Measurements from ENCODE around the gene ZNF653.
"Not testable (repeated sequence)": the region's sequence is repeated elsewhere in the genome, so short reads cannot be mapped to it uniquely, and the experiment has no call there.

The ZNF653 gene

DNA sequence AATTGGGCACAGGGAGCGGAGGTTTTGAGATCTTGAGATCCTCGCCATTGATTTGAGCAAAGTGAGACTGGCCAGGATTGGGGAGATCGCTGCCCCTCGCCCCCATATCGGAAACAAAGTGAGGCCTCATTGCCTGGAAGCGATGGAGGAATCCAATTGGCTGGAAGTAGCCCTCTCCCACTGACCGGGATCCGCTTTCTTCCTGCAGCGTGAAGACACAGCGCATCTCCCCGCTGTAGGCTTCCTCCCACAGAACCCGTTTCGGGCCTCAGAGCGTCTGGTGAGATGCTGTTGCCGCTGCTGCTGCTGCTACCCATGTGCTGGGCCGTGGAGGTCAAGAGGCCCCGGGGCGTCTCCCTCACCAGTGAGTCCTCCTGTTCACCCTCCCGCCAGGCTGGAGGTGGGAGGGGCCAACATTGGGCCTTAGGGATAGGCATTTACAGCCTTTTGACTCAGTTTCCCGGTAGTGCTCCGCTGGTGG lies 69.8 kb downstream of the ZNF653 start:
- in situ Hi-C loops (cut with HindIII; ENCODE audit: low sequenced_read_pairs) = no loop called here

DNA sequence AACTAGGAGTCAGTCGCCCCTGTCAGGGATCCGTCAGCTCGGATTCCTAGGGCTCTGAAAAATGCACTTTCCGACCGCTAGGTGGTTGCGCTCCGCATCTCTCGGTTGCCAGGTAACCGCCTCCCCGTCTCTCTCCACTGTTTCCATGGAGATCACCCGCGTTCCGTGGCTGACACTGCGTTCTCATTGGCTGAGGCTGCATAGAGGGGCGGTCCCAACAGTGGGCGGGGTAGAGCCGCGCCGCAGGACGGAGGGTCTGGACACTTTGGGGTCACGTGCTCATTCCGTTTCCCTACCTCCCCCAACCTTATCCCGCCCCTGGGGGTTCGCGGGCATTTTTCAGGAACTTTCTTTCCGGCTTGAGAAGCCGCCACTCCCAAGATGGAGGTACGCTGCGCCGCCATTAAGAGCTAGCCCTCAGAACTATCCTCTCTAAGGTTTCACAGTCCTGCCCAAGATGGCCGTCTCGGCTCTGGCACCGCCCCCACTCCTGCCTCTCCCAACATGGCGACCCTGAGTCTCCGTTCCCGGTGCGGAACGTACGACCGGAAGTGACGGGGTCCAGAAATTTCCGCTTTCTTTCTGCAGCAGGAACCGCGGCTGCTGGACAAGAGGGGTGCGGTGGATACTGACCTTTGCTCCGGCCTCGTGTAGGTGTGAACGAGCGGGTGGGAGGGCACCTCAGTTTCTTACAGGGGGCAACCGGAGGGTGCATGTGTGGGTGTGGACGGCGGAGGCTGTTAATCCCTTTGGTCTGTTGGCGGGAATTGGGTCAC lies 70.4 kb downstream of the ZNF653 start, which contains the start of the genes ODAD3 and PRKCSH:
ODAD3 (minus strand) TSS at position 65 of the 776 bp plus-strand sequence. CDS start 105 bp downstream, outside the sequence.
PRKCSH (plus strand) TSS at position 579 of the 776 bp plus-strand sequence. CDS start 483 bp downstream, outside the sequence.
- in situ Hi-C loops (cut with HindIII; ENCODE audit: low sequenced_read_pairs) = no loop called here

DNA sequence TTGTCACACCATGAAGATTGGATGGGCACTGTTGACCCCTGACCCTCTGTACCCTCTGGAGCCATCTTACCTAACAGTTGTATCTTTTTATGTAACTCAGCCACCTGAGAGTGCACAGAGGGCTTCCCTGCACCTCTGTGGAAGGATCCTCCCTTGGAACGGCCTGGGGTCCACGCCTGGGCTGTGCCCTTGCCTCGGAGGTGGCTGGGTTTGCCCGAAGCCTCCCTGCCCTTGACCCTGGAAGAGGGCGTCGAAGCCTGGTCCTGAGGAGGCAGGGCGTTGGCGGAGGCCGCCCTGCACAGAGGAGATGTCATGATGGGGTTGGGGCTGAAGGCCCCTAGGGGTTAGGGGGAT lies 71.0 kb downstream of the ZNF653 start:
- in situ Hi-C loops (cut with HindIII; ENCODE audit: low sequenced_read_pairs) = no loop called here

DNA sequence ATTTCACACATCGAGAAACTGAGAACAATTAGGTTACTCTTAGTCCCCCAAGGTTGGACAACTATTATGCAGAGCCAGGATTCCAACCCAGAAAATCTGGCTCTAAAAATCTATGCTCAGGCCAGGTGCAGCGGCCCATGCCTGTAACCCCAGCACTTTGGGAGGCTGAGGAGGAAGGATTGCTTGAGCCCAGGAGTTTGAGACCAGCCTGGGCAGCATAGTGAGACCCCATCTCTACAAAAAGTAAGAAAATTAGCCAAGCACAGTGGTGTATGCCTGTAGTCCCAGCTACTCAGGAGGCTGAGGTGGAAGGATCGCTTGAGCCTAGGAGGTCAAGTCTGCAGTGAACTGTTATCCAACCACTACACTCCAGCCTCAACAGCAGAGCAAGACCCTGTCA lies 72.1 kb downstream of the ZNF653 start:
- in situ Hi-C loops (cut with HindIII; ENCODE audit: low sequenced_read_pairs) = not testable (repeated sequence)

Data from endothelial cell of hepatic sinusoid (primary cell).